MCF 10A (cell line): Measurements from ENCODE around the gene ADAMTS2. TPM values are rescaled to one million over a fixed set of nuclear protein-coding genes. Genes with fewer than 3 reads are reported as not detected.

Source experiments
- BruUV-seq: library from RNA; stranded (reverse); fragments of 400-500 nt; replicated peaks from 2 replicates; lab custom pipeline; 2021; lab: Mats Ljungman, UMichigan
- CTCF ChIA-PET: fragments of 300-600 bp; sonication (Branson Sonifier 250); formaldehyde crosslinking; extraction: SDS; loops from one replicate; lab custom pipeline; 2021; ENCODE audit warnings: antibody characterized with exemption, inconsistent platforms; lab: Yijun Ruan, JAX
- POLR2A ChIA-PET: fragments of 300-600, 350-650 bp; sonication (Branson Sonifier 250); formaldehyde crosslinking; extraction: SDS; loops from one replicate; lab custom pipeline; 2020; ENCODE audit warnings: antibody characterized with exemption, inconsistent platforms; lab: Yijun Ruan, JAX
- DNase-seq: peaks from one replicate; pipeline ENCODE4 v3.0.0-alpha.2; 2018; ENCODE audit not compliant: unreplicated experiment
- H3K27ac Mint-ChIP-seq: one replicate; pipeline ENCODE4 v1.8.0; 2022; ENCODE audit warnings: mild to moderate bottlenecking, low read depth, mixed read lengths; ENCODE audit not compliant: unreplicated experiment
- H3K27me3 Mint-ChIP-seq: one replicate; pipeline ENCODE4 v1.8.0; 2022; ENCODE audit warnings: mixed read lengths; ENCODE audit not compliant: insufficient read depth, unreplicated experiment
- H3K36me3 Mint-ChIP-seq: one replicate; pipeline ENCODE4 v1.8.0; 2022; ENCODE audit warnings: mild to moderate bottlenecking, moderate library complexity, mixed read lengths; ENCODE audit not compliant: insufficient read depth, unreplicated experiment
- H3K4me1 Mint-ChIP-seq: one replicate; pipeline ENCODE4 v1.8.0; 2022; ENCODE audit warnings: mixed read lengths; ENCODE audit not compliant: insufficient read depth, unreplicated experiment
- H3K4me3 Mint-ChIP-seq: one replicate; pipeline ENCODE4 v1.8.0; 2022; ENCODE audit warnings: mild to moderate bottlenecking, moderate library complexity, mixed read lengths; ENCODE audit not compliant: unreplicated experiment
- H3K9me3 Mint-ChIP-seq: one replicate; pipeline ENCODE4 v1.8.0; 2022; ENCODE audit warnings: mixed read lengths; ENCODE audit not compliant: unreplicated experiment
- intact Hi-C: fragments of 100-400 bp; cut with micrococcal nuclease; formaldehyde crosslinking; loops from 2 replicates; pipeline ENCODE4 v1.14.1; 2022
- total RNA-seq: library from RNA; stranded (reverse); gene quantifications from 2 replicates; pipeline ENCODE4 v1.2.3, GENCODE V29; 2022
- TF ChIP-seq, protein P1 (sequence below): fragments of 200-600 bp; IDR thresholded peaks from one replicate; pipeline ENCODE4 v1.8.0; 2022; ENCODE audit warnings: antibody characterized with exemption, mild to moderate bottlenecking; ENCODE audit not compliant: unreplicated experiment

Gene ADAMTS2
- total RNA-seq, 1 experiment from 2014 or later, result not detected

DNA sequence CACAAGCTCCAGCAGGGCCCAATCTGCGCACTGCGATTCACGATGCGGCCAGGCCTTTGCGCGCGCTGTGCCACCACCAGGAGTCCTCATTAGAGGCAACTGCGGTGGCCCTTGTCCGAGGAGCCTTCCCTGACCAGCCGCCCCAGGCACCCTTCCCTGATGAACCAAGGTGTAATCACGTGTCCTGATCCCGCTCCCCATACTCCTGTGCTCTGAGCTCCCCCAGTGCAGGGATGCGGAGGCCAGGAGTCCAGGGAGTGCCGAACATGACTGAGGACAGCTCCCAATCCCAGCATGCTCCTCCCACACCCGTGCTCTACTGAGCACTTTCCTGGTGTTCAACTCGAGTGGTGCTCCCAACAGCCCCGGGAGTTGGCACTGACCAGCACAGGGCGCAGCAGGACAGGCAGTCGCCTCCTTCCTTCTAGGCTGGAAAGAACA lies 150.3 kb downstream of the ADAMTS2 start:
- BruUV-seq, result no TSS peak
- DNase-seq, result no peak
- intact Hi-C loops, result no loop called here
- Mint-ChIP-seq H3K27me3 (no peaks in the 10 kb centered on the region), H3K27ac (no peak overlapping the region), H3K4me3 (no peak overlapping the region), H3K36me3 (no peaks in the 10 kb centered on the region), H3K9me3 (peaks cover 5% of the 10 kb centered on the region), H3K4me1 (no peaks in the 10 kb centered on the region)
- TF ChIP-seq, protein P1, sequence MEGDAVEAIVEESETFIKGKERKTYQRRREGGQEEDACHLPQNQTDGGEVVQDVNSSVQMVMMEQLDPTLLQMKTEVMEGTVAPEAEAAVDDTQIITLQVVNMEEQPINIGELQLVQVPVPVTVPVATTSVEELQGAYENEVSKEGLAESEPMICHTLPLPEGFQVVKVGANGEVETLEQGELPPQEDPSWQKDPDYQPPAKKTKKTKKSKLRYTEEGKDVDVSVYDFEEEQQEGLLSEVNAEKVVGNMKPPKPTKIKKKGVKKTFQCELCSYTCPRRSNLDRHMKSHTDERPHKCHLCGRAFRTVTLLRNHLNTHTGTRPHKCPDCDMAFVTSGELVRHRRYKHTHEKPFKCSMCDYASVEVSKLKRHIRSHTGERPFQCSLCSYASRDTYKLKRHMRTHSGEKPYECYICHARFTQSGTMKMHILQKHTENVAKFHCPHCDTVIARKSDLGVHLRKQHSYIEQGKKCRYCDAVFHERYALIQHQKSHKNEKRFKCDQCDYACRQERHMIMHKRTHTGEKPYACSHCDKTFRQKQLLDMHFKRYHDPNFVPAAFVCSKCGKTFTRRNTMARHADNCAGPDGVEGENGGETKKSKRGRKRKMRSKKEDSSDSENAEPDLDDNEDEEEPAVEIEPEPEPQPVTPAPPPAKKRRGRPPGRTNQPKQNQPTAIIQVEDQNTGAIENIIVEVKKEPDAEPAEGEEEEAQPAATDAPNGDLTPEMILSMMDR, result no peak
- ChIA-PET CTCF (no interaction called here), POLR2A (no interaction called here)

DNA sequence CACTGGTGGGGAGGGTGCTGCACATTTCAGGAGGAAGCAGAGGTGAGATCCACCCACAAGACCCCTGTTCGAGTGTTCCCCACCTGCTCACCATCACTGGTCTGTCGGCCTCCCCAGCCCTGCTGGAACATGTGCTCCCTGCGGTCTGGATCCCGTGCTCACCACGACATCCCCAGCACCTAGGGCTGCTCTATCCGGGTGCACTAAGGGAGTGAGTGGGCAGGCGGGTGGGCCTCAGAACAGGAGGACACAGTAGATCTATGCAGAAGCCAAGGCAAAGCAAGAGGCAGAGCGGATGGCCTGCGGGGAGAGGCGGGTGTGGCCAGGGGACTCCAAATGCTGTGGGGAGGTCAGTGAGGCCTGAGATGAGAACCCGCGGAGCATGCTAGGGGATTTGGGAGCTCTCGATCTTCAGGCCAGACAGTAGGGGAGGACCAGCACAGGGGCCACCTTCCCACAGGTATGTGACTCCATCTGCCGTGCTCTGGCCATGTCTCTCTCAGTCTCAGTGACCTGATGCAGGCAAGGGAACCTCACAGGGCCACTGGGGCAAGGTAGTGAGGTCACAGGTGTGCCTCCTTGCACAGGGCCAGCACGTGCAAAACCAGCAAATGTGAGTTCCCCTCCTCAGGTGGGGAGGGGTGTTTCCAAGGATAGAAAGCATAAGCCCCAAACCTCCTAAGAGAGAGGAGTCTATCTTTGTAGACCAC lies 150.9 kb downstream of the ADAMTS2 start:
- Mint-ChIP-seq H3K27me3 (no peaks in the 10 kb centered on the region), H3K4me3 (no peak overlapping the region), H3K27ac (no peak overlapping the region), H3K9me3 (peaks cover 8% of the 10 kb centered on the region), H3K4me1 (no peaks in the 10 kb centered on the region), H3K36me3 (no peaks in the 10 kb centered on the region)
- no peak for DNase-seq
- BruUV-seq, result no TSS peak
- CTCF ChIA-PET, result no interaction called here
- TF ChIP-seq, protein P1, result no peak
- POLR2A ChIA-PET, result no interaction called here
- intact Hi-C loops, result no loop called here

DNA sequence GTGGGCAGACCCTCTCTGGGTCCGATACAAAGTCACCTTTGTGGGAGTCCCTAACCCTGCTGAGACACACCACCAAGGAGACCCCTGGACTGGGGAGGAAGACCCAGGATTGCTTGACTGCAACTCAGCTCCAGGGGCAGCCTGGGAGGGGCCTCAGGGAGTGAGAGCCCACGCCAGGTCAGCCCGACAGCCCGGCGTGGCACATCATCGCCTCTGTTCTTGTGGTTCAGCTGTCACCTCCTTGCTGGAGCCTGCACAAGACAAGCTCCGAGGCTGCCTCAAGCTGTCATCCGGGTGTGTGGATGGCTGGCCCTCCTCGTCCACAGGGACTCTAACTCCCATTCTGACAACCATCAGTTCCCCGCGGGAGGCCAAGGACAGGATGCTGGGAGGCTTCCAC lies 151.5 kb downstream of the ADAMTS2 start:
- intact Hi-C loops, result no loop called here
- Mint-ChIP-seq H3K4me3 (no peak overlapping the region), H3K4me1 (no peaks in the 10 kb centered on the region), H3K27ac (no peak overlapping the region), H3K36me3 (no peaks in the 10 kb centered on the region), H3K27me3 (no peaks in the 10 kb centered on the region), H3K9me3 (peaks cover 8% of the 10 kb centered on the region)
- TF ChIP-seq, protein P1, result no peak
- no peak for DNase-seq
- no TSS peak for BruUV-seq
- CTCF ChIA-PET, result no interaction called here
- POLR2A ChIA-PET, result no interaction called here

DNA sequence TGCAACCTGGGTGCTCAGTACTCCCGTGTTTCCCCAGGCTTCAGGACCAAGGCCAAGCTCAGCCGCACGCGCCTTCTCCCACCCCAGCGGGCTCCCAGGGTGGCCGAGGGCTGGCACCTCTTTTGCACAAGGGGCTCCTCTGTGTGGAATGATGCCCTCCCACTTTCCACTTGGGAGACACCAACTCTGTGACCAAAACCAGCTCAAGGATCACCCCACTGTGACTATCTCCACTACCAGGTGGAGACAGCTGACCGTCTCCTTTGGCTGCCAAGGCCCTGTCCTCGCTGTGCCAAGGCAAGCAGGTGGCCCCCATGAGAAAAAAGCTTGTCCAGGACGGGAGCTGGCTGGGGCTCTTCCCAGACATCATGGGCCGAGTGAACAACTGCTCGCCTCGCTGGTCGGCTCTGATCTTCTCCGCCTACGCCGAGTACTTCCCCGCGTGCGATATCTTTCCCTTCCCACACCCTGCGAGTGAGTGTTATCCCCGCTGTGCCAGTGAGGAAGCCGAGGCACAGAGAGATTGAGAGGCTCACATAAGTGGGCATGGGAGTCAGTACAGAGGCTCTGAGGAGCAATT lies 152.3 kb downstream of the ADAMTS2 start:
- DNase-seq, result no peak
- intact Hi-C loops, result no loop called here
- no peaks in the 10 kb centered on the region for H3K36me3 Mint-ChIP-seq
- no peaks in the 10 kb centered on the region for H3K27me3 Mint-ChIP-seq
- TF ChIP-seq, protein P1, result no peak
- CTCF ChIA-PET, result no interaction called here
- H3K4me3 Mint-ChIP-seq, result no peak overlapping the region
- POLR2A ChIA-PET, result no interaction called here
- no TSS peak for BruUV-seq
- H3K27ac Mint-ChIP-seq, result no peak overlapping the region
- H3K9me3 Mint-ChIP-seq, result peaks cover 8% of the 10 kb centered on the region
- no peaks in the 10 kb centered on the region for H3K4me1 Mint-ChIP-seq
